HG03175 (cell line): ENCODE results near the gene IL3.

ENCODE experiments used
- ATAC-seq: cut with Tn5 transposase; IDR thresholded peaks from one replicate; pipeline ENCODE4 v1.9.1; 2021; ENCODE audit warnings: mild to moderate bottlenecking, moderate library complexity; ENCODE audit not compliant: unreplicated experiment

Gene IL3

GRCh38 chr5:132072070-132072469 is 11.6 kb downstream of the IL3 start:
- ATAC-seq = no peak

DNA sequence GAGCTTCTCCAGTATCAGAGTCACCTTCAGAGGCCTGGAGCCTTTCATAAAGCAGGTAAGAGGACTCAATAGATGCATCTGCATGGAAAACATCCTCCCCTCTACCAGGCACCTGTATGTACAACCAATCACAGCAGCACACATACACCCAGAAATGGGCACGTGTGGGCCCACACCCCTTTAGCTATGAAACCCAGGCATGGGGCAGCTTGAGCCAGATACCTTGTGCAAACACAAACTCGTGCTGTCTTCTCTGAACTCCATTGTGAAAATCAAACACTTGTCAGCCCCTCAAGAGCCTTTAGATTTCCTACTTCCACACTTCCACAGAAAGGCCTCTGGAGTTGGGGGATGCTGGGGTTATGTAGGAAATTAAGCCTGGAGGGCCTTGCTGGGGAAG is 12.1 kb downstream of the IL3 start:
- no peak for ATAC-seq

DNA sequence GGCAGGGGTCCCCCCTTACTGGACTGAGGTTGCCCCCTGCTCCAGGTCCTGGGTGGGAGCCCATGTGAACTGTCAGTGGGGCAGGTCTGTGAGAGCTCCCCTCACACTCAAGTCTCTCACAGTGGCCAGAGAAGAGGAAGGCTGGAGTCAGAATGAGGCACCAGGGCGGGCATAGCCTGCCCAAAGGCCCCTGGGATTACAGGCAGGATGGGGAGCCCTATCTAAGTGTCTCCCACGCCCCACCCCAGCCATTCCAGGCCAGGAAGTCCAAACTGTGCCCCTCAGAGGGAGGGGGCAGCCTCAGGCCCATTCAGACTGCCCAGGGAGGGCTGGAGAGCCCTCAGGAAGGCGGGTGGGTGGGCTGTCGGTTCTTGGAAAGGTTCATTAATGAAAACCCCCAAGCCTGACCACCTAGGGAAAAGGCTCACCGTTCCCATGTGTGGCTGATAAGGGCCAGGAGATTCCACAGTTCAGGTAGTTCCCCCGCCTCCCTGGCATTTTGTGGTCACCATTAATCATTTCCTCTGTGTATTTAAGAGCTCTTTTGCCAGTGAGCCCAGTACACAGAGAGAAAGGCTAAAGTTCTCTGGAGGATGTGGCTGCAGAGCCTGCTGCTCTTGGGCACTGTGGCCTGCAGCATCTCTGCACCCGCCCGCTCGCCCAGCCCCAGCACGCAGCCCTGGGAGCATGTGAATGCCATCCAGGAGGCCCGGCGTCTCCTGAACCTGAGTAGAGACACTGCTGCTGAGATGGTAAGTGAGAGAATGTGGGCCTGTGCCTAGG is 13.0 kb downstream of the IL3 start, which contains the start of gene CSF2:
CSF2 (plus strand) TSS at position 559 of the 783 bp plus-strand sequence; CDS start at position 594, 35 bp downstream.
- no peak for ATAC-seq

GRCh38 chr5:132074091-132074771 is 13.8 kb downstream of the IL3 start:
- ATAC-seq = no peak

- ATAC-seq = no peak
Measured at GRCh38 chr5:132074772-132075718, 14.6 kb downstream of the IL3 start.

GRCh38 chr5:132075719-132076077 is 15.2 kb downstream of the IL3 start:
- no peak for ATAC-seq

DNA sequence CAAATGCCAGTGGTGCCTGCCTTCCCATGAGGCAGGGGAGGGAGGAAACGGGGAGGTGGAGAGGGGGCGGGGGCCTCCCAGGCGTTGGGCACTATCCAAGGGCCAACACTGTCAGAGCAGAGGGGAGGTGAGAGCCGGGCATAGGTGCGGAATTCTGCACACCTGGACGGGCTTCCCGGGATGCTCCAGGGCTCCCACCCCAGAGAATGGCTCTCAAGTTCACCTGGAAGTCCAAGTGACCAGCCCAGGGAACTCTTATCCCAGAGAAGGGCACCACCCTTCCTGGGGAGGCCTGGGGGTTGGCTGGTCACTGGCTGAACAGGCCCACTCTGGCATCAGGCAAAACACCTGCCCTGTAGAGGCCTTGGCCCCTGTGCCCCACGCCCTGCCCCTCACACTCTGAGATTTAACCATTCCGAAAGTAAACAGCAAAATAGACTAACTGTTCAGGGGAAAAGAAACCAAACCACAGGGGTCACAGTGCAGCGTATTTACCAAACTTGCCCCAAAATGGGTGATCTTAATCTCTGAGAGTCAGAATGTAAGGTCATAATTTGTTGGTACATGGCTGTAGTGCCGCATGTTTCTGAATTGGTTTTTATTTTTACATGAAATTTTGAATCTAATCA is 15.9 kb downstream of the IL3 start:
- ATAC-seq = no peak

GRCh38 chr5:132076983-132077382 is 16.5 kb downstream of the IL3 start:
- ATAC-seq = no peak

DNA sequence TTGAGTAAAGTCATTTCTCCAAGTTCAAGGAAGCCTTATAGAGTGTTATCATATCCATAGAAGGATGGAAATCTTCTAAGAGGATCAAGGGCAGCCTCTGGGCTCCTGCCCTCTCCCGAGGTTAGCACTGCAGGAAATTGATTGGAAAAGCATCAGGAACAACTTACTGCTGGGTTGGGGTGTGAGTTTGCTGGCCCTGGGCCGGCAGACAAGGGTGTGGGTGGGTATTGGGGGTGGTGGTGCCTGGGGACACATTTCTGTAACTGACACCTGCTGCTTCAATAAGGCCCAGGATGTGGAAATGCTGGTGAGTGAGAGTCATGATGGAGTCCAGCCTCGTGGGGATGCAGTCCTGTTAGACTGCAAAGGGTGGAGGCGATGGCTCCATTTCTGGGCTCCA is 18.6 kb downstream of the IL3 start:
- no peak for ATAC-seq

DNA sequence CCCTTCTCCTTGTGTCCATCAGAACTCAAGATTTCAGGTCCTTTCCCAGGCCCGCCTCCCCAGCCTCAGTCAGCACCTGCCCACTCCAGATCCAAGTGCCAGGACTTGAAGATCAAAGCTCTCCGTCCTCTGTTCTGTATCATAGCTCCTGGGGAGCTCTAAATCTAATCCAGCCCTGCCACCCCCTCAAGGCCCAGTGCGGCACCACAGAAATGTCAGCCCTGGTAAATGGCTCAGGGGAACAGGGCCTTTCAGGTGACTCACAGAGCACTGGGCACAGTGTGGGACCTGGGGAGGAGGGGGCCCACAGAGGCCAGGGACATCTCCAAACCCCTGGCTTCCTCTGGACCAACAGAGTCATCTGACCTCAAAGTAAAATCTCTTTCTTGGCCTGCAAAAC is 19.2 kb downstream of the IL3 start:
- no peak for ATAC-seq

- ATAC-seq = no peak
Measured at GRCh38 chr5:132080595-132080994, 20.1 kb downstream of the IL3 start.

DNA sequence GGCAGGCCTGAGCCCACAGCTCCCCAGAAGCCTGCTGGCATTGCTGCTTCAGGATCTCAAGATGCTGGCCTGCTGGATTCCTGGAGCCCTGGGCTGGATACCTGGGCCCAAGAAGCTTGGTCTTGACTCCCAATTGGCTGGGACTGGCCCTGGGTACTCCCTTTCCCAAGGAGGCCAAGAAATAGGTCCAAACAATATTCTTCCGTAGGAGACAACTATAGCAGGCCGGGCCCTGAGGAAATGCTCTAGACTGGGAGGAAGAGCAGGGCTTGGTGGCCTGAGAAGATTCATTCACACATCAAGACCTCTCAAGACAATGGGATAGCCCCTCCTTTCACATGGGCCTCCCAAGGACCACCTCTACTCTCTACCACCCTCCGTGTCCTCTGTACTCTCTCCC is 21.0 kb downstream of the IL3 start:
- ATAC-seq = no peak

DNA sequence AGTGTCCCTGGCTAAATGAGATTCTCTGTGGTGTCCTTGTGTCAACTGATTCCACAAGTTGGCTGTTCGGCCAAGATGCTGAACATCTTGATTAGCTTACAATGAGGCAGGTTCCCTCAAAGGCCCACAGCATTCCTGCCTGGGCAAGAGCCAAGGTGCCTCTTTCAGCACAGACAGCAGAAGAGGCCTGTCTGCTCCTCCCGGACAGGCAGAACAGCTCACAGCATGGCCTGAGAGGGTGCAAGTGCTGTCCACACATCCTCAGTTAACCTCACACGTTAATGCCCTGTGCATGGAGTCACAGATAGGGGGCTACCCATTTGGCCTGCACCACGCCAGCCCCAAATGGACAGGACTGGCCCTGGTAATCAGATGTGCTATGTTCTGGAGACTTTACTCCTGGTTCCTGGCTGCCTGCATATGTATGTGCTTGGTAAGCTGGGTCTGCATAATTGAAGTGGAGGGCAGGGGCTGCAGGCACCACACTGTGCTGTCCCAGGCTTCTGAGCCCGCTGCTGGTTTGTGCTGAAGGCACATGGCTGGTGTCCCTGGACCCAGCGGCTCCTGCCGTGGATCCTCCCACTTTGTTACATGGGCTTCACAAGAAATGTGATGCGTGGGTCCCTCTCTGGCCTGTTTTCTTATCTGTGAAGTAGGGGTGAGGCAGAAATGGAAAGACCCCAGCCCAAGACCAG is 22.0 kb downstream of the IL3 start:
- ATAC-seq = no peak

GRCh38 chr5:132083071-132083678 is 22.7 kb downstream of the IL3 start:
- ATAC-seq = no peak

GRCh38 chr5:132085686-132086085 is 25.2 kb downstream of the IL3 start:
- ATAC-seq = no peak

- no peak for ATAC-seq
Measured at GRCh38 chr5:132086277-132086794, 25.9 kb downstream of the IL3 start.

DNA sequence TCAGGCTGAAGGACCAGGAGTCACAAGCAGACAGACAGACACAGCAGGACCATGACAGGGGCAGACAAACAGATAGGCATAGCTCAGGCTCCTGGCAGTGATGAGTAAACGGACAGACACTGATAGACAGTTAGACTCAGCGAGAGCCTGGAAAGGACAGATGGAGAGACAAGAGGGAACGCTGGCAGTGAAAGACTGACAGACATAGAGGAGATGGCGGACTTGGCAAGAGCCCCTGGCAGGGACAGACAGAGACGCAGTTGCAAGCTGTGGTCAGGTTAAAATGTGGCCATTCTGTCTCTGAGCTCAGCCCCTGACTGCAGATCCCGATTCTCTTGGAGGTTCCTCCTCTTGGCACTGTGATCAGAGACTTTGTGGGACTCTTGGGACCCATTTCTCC is 26.7 kb downstream of the IL3 start:
- ATAC-seq = no peak

DNA sequence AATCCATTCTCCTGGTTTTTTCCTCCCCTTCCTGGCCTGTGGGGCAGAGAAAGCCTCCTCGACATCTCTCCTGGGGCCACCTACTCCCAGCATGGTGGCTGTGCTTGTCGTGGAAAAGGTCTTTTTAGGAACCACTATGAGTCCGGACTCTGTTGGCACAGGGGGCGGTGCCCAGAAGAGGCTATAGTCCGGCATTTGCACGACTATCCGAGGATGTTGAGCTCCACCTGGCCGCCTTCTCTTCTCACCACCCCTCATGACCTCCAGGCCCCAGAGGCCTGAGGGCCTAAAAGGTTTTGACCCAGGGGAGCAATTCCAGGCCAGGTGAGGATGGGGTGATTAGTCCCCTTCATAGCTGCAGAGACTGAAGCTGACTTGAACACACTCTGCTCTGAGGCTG is 27.2 kb downstream of the IL3 start:
- ATAC-seq = no peak

- no peak for ATAC-seq
Measured at GRCh38 chr5:132089363-132089762, 28.9 kb downstream of the IL3 start.

DNA sequence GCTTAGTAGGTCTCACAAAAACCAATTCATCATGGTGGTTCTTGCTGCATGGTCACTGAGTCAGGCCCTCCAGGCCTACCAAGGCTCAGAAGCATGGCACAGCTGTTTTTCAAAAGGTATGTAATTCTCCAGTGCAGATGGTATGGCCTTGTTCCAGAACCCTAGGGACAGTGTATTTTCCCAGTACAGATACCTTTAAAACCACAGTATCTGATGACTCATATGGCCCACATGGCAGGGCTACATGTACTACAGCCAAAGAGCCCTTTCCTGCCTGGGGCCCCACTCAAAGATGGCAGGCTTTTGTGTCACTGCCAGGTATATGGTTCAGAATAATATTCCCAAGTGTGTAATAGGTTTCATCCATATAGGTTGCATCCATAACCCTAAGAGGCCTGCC is 29.7 kb downstream of the IL3 start:
- ATAC-seq = no peak
